ENCODE measurements around the gene STUM.

The STUM gene

GRCh38 chr1:226533220-226533619 is 15.3 kb upstream of the STUM start:
- DNase-seq (ENCODE audit: low read depth in 1 of 2, low spot score in 1 of 2) = no peak

- DNase-seq (ENCODE audit: low read depth in 1 of 2, low spot score in 1 of 2) = no peak
These were observed 14.5 kb upstream of the STUM start for GRCh38 chr1:226534098-226534497.

GRCh38 chr1:226534645-226535044 is 13.9 kb upstream of the STUM start:
- DNase-seq (ENCODE audit: low read depth in 1 of 2, low spot score in 1 of 2) = no peak

GRCh38 chr1:226535666-226536065 is 12.9 kb upstream of the STUM start:
- DNase-seq (ENCODE audit: low read depth in 1 of 2, low spot score in 1 of 2) = no peak

GRCh38 chr1:226541231-226541630 is 7.3 kb upstream of the STUM start:
- no peak for DNase-seq (ENCODE audit: low read depth in 1 of 2, low spot score in 1 of 2)

GRCh38 chr1:226541631-226542622 is 6.6 kb upstream of the STUM start:
- no peak for DNase-seq (ENCODE audit: low read depth in 1 of 2, low spot score in 1 of 2)

GRCh38 chr1:226542623-226543103 is 5.9 kb upstream of the STUM start:
- DNase-seq (ENCODE audit: low read depth in 1 of 2, low spot score in 1 of 2) = no peak

GRCh38 chr1:226545836-226546596 is 2.5 kb upstream of the STUM start:
- no peak for DNase-seq (ENCODE audit: low read depth in 1 of 2, low spot score in 1 of 2)

- no peak for DNase-seq (ENCODE audit: low read depth in 1 of 2, low spot score in 1 of 2)
These were observed 1.6 kb upstream of the STUM start for GRCh38 chr1:226546926-226547325.

GRCh38 chr1:226547754-226548191 is 791 bp upstream of the STUM start:
- peak; percentile 18 to 39 for DNase-seq (ENCODE audit: low read depth in 1 of 2, low spot score in 1 of 2)

GRCh38 chr1:226549094-226549936 is 751 bp downstream of the STUM start:
- no peak for DNase-seq (ENCODE audit: low read depth in 1 of 2, low spot score in 1 of 2)

GRCh38 chr1:226549937-226550671 is 1.5 kb downstream of the STUM start:
- no peak for DNase-seq (ENCODE audit: low read depth in 1 of 2, low spot score in 1 of 2)

- no peak for DNase-seq (ENCODE audit: low read depth in 1 of 2, low spot score in 1 of 2)
These were observed 2.1 kb downstream of the STUM start for GRCh38 chr1:226550672-226551041.

GRCh38 chr1:226551299-226551698 is 2.7 kb downstream of the STUM start:
- no peak for DNase-seq (ENCODE audit: low read depth in 1 of 2, low spot score in 1 of 2)

- DNase-seq (ENCODE audit: low read depth in 1 of 2, low spot score in 1 of 2) = no peak
These were observed 3.5 kb downstream of the STUM start for GRCh38 chr1:226552061-226552460.

GRCh38 chr1:226553266-226553923 is 4.8 kb downstream of the STUM start:
- DNase-seq (ENCODE audit: low read depth in 1 of 2, low spot score in 1 of 2) = no peak

GRCh38 chr1:226553924-226554282 is 5.3 kb downstream of the STUM start:
- no peak for DNase-seq (ENCODE audit: low read depth in 1 of 2, low spot score in 1 of 2)

- no peak for DNase-seq (ENCODE audit: low read depth in 1 of 2, low spot score in 1 of 2)
These were observed 6.5 kb downstream of the STUM start for GRCh38 chr1:226555092-226555491.

GRCh38 chr1:226557424-226557823 is 8.9 kb downstream of the STUM start:
- no peak for DNase-seq (ENCODE audit: low read depth in 1 of 2, low spot score in 1 of 2)

Data from stimulated activated CD4-positive, alpha-beta T cell treated with anti-CD3 and anti-CD28 coated beads, Interleukin-15, amount 100 ng/mL, for 1 hour (primary cell).